Activated CD4-positive, alpha-beta T cell treated with anti-CD3 and anti-CD28 coated beads, Interleukin-2, amount 50 U/mL, for 16 hours (primary cell): Measurements from ENCODE around the gene CDC73.
A peak's percentile ranks its signal among the peaks of the same experiment; 100 is the strongest.
"Not testable (repeated sequence)": the region's sequence is repeated elsewhere in the genome, so short reads cannot be mapped to it uniquely, and the experiment has no call there.

Source experiments
- DNase-seq: peaks from one replicate; pipeline ENCODE4 v3.0.0-alpha.2; 2020

Gene CDC73

GRCh38 chr1:193114485-193115095 lies 7.2 kb upstream of the CDC73 start:
- no peak for DNase-seq

GRCh38 chr1:193115629-193116227 lies 6.1 kb upstream of the CDC73 start:
- DNase-seq, result no peak

DNA sequence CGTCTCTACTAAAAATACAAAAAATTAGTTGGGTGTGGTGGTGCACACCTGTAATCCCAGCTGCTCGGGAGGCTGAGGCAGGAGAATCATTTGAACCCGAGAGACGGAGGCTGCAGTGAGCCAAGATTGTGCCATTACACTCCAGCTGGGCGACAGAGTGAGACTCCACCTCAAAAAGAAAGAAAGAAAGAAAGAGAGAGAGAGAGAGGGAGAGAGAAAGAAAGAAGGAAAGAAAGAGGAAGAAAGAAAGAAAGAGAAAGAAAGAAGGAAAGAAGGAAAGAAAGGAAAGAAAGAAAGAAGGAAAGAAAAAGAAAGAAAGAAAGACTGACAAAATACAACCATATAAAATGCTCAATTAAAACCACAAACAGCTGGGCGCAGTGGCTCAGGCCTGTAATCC lies 4.7 kb upstream of the CDC73 start:
- DNase-seq, result not testable (repeated sequence)

GRCh38 chr1:193118194-193118593 lies 3.6 kb upstream of the CDC73 start:
- DNase-seq, result no peak

DNA sequence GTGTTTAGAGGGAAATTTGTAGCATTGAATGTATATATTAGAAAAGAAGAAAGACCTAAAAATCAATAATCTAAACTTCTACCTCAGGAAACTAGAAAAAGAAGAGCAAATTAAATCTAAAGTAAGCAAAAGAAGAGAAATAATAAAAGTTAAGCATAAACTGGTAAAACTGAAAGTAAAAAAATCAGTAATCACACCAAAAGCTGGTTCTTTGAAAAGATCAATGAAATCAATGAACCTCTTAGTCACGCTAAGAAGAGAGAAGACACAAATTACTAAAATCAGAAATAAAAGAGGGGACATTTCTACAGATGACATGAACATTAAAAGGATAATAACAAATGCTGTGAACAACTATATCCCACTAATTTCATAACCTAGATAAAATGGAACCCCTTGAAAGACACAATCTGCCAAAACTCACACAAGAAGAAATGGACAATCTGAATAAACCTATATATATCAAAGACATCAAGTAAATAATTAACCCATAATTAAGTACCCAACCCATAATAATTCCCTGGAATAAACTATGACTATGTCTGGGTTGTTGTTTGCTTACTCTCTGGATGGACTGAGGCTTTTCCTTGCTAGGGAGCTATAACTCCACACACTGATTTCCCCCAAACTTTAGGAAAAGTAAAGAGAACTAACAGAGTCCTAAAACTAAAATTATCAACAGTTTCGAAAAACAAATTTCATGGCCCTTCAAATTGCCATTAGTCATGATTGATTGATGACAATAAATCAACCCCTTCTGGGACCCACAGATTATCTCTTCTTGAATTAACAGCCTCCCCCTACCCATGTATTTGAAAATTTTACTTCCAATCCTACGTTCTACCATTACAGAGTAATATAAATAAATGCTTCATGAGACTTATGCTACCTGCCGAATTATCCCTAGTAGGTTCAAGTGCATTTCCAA lies 2.8 kb upstream of the CDC73 start:
- DNase-seq, result no peak

DNA sequence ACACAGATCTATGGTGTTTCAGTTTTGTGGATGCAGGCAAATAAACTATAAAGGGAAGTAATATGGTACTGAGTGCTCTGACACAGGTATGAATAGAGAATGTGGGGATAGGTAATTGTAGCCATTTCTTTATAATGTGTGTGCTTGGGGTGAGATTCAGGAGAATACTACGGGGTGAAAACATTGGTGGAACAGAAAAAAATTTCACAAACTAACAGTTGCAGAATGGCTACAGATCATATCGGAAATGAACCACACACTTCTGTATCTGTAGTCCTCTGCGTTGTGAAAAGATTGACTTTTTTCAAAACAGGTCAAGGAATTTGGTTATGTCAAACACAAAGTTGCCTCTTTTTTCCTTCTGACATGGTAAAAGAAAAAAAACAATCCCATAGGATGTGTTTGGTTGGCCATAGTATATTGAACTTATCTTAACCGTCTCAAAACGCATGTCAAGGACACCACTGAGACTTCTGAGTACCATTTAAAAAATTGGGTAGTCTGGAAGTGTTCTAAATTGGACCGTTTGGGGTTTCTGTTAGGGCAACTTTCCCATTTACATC lies 1.1 kb upstream of the CDC73 start:
- no peak for DNase-seq

- no peak for DNase-seq
These were observed 1.9 kb downstream of the CDC73 start for GRCh38 chr1:193123751-193124150.

DNA sequence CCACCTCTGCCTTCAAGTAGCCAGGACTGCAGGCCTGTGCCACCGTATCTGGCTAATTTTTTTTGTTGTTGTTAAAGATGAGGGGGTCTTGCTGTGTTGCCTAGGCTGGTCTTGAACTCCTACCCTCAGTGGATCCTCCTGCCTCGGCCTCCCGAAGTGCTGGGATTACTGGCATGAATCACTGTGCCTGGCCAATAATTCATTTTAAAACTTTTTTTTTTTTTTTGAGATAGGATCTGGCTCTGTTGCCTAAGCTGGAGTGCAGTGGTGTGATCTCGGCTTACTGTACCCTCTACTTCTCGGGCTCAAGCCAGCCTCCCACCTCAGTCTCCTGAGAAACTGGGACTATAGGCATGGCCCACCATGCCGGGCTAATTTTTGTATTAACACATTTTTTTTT lies 3.5 kb downstream of the CDC73 start:
- no peak for DNase-seq

GRCh38 chr1:193131266-193131860 lies 9.5 kb downstream of the CDC73 start:
- no peak for DNase-seq

GRCh38 chr1:193140254-193140653 lies 18.4 kb downstream of the CDC73 start:
- no peak for DNase-seq

GRCh38 chr1:193141804-193142203 lies 20.0 kb downstream of the CDC73 start:
- DNase-seq, result peak; percentile 35

DNA sequence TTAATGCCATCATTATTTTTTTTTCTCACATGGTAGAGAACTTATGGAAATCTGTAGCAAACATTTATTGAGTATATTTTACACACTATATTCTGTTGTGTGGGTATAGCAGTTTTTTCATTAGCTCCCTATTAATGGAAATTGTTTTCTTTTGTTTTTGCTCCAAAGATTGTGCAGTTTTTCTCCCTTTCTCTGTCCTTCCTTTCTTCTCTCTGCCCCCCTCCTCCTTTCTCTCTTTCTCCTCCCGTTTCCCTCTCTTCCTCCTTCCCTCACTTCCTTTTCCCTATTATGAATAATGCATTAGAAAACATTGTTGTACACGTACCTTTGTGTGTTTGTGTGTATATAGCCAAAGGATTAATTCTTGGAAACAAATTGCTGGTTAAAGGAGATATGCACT lies 20.6 kb downstream of the CDC73 start:
- DNase-seq, result no peak

DNA sequence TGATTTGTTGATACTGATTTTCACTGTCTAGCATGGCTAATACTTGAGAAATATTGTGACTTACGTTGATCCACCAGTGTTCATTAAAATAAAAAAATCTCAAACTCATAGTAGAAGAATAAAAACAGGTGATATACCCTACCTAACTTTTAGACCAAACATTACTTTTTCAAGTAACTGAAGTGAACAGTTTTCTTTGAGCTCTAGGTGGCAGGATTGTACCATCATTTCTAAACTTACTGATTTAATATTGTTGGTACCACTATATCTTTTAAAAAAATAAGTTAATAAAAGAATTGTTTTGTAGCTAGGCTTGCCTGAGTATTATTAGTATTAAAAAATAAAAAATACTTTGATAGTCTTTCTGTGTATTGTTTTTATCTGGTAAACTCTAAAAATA lies 21.5 kb downstream of the CDC73 start:
- DNase-seq, result no peak

- DNase-seq, result no peak
These were observed 22.6 kb downstream of the CDC73 start for GRCh38 chr1:193144361-193144938.

GRCh38 chr1:193144999-193145398 lies 23.2 kb downstream of the CDC73 start:
- no peak for DNase-seq

DNA sequence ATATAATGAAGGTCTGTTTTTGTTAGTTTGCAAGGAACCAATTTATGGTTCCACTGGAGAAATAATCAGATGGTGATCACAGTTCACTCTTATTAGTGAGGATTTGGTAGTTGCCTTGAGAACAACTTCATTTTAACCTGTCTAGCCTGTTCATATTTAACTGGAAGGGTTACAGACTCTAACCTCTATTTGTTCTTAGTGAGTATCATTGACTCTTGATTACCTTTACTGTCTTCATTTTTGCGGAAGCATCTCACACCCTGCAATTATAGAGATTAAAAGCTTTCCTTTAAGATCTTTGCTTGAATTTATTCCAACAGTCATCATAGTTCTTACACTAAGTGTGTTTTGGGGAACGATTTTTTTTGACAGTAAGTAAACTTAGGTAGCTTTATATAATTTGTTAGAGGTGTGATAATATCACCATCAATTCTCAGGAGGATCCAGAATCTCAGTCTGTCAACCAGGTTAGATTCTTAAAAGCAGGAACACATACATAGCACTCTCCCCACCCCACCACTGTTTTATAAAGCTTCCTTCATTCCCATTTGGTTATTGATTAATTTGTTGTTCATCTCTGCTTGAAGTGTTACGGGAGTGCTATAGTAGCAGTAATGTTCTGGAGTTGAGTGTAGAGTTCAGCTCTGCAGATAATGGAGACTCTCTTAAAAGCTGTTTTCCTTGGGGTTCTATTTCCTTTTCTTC lies 34.4 kb downstream of the CDC73 start:
- no peak for DNase-seq

- no peak for DNase-seq
These were observed 35.0 kb downstream of the CDC73 start for GRCh38 chr1:193156822-193157142.

- DNase-seq, result no peak
These were observed 35.5 kb downstream of the CDC73 start for GRCh38 chr1:193157360-193157759.

- no peak for DNase-seq
These were observed 54.3 kb downstream of the CDC73 start for GRCh38 chr1:193176113-193176512.

DNA sequence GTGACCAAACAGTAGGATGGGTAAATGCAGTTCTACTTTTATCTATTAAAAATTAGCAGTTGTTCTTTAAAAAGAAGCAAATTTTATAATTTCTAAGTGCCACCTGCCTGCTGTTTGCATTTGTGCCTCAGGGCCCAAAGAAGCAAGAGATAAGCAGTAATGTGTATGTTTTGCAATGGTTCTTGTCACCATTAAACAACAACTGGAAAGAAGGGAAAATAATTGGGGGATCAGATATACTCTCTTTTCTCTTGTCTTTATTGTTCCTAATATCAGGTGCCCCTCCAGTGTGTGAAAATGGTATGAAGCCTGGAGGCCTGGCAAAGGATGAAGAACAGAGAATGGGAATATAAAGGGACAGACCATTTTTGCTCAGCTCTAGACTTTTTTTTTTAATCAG lies 55.0 kb downstream of the CDC73 start:
- no peak for DNase-seq

DNA sequence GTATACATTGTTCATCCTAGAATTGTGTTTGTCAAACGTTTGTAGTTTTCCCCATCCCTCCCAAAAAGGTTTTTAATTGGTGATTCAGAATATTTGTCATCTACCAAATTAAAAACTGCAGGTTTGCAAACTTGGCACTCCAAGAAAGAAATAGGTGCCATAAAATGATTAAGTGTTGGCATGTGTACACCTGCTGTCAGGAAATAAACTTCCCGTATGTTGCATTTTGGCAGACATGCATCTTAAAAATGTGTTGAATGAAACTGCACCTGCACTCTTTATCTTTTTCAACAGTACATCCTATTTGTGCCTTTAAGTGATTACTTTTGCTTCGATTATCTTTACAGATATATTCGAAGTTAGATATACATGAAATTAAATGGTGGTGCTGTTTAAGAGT lies 57.3 kb downstream of the CDC73 start:
- DNase-seq, result no peak

DNA sequence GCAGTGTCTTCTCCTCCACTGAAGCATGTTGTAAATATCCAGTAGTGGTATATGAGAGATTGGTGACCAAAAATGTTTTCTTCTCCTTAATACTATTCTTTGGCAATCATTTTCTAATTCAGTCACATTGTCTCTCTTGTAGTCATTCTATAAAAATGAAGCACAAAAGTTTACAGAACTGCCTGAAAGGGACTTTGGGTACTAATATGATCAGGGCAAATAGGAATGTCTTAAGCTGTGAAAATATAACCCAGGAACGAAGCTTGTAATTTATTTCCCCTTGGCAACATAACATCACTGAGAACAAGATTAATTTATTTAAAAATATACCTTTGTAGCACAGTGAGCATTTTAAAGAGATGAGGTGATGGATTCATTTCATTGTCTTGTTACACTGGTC lies 59.7 kb downstream of the CDC73 start:
- DNase-seq, result no peak
